Gastroesophageal sphincter (tissue), 4 donors: ENCODE measurements around the gene PGAM1. TPM values are rescaled to one million over a fixed set of nuclear protein-coding genes. Genes with fewer than 3 reads are reported as not detected.
"Not testable (repeated sequence)": the region's sequence is repeated elsewhere in the genome, so short reads cannot be mapped to it uniquely, and the experiment has no call there.

ENCODE experiments used
- ATAC-seq: fragments of 150-250 bp; one replicate; pipeline ENCODE4 v1.9.1; 2016; ENCODE audit warnings: mild to moderate bottlenecking, moderate library complexity
- H3K27ac ChIP-seq, 4 donors: fragments of 200-600 bp; sonication (generic) in 3 of 4; 1 replicate in 3 of 4; 2 replicates in 1 of 4; pipeline ENCODE4 v1.5.1; 2016 to 2019
- H3K27me3 ChIP-seq: fragments of 200-600 bp; sonication (generic); one replicate; pipeline ENCODE4 v1.5.1; 2019
- H3K36me3 ChIP-seq, 2 donors: fragments of 200-600 bp; sonication (generic); one replicate each; pipeline ENCODE4 v1.5.1; 2019; ENCODE audit warnings: control low read depth in 1 of 2
- H3K4me1 ChIP-seq, 3 donors: fragments of 200-600 bp; sonication (generic); 1 replicate in 2 of 3; 2 replicates in 1 of 3; pipeline ENCODE4 v1.5.1; 2016 to 2019; ENCODE audit warnings: control low read depth in 2 of 3
- H3K4me3 ChIP-seq, 2 donors: fragments of 200-600 bp; sonication (generic); one replicate each; pipeline ENCODE4 v1.5.1; 2019; ENCODE audit warnings: mild to moderate bottlenecking in 1 of 2, moderate library complexity in 1 of 2
- H3K9me3 ChIP-seq, 3 donors: fragments of 200-600 bp; sonication (generic); one replicate each; pipeline ENCODE4 v1.5.1; 2017 to 2019; ENCODE audit warnings: control low read depth in 2 of 3
- CTCF ChIP-seq, 4 experiments: fragments of 200-600 bp in 2 of 4; fragments of 450-650 bp in 2 of 4; sonication (generic) in 1 of 4; IDR thresholded peaks; one replicate each; pipeline ENCODE4 v1.5.1; 2017 to 2019; ENCODE audit warnings: antibody characterized with exemption in 4 of 4, mild to moderate bottlenecking in 2 of 4, moderate library complexity in 2 of 4
- EP300 ChIP-seq: sonication (generic); formaldehyde crosslinking; IDR thresholded peaks from one replicate; pipeline ENCODE4 v1.6.1; 2017; ENCODE audit warnings: antibody characterized with exemption, mild to moderate bottlenecking
- POLR2A ChIP-seq, 2 donors: fragments of 450-650 bp; IDR thresholded peaks; one replicate each; pipeline ENCODE4 v1.6.1; 2017; ENCODE audit warnings: antibody characterized with exemption in 2 of 2, mild to moderate bottlenecking in 2 of 2, moderate library complexity in 1 of 2
- POLR2AphosphoS5 ChIP-seq: sonication (generic); formaldehyde crosslinking; IDR thresholded peaks from one replicate; pipeline ENCODE4 v1.6.1; 2017; ENCODE audit warnings: antibody characterized with exemption
- WGBS, 2 donors: methylation state at CpG; one replicate each; pipeline ENCODE4 v1.1.5; 2018; ENCODE audit warnings: low coverage in 1 of 2; 5-methylcytosine and 5-hydroxymethylcytosine counted together
- total RNA-seq, 4 donors: library from RNA; depleted of rRNA; stranded (reverse); fragments of >200 nt; gene quantifications; one replicate each; pipeline ENCODE4 v1.1.0, GENCODE V29; 2016

PGAM1 gene
- total RNA-seq, 4 donors from 2014 or later, result 248 to 385 (median 356) TPM

DNA sequence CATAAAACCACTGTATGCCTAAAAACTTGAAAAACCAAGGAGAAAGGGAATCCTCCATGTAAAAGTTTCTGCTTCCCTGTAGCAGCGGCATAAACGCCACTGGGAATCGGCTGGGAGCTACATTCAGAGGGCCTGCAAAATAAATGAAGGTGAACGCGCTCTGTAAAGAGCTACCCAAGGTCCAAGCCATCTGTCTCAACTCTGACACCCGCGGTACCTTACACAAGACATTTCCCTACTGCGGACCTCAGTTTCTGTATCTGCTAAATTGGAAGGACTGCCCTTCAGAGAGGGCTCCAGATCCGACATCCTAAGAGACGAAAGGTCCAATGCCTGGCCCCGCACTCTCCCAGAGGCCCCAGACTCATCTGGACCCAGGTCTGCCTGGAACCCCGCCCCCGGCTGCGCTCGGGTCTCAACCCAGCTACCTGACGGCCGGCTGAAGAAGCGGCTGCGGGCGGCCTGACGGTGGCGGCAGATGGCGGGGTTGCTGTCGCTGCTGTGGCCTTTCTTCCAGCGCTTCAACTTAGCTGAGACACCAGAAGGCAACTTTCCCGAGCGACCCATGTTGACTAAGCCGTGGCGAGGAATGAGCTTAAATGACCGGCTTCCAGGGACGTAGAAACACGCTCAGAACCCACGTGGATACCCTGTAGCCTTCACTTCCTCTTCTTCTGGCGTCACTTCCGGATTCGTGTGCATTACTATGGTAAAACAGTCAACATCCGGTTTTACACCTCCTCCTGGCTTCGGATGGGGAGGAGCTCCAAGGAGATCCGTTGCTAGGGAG is 25.1 kb upstream of the PGAM1 start, which contains the start of gene RRP12:
Gene RRP12, minus strand, starts transcription at position 676 of the 790 bp plus-strand sequence. Its CDS starts 109 bp downstream, at position 567.
- Histone ChIP-seq H3K9me3 (no peaks in the 10 kb centered on the region), H3K4me3 (peak within 1 kb of the TSS; percentile 66 to 82), H3K27me3 (no peaks in the 10 kb centered on the region), H3K4me1 (peaks cover 0 to 19% (median 8%) of the 10 kb centered on the region in 3 donors), H3K27ac (peak within 1 kb of the TSS; percentile 45 to 88 (median 84)), H3K36me3 (peaks cover 0 to 18% of the 10 kb centered on the region in 2 donors)
- 0% methylated on average over 9 to 12 of the region's 39 CpGs for WGBS, 2 donors
- TF ChIP-seq POLR2AphosphoS5 (peak; percentile 72), POLR2A (IDR thresholded peaks at IDR 0.05) (peak in 1 of 2 donors; percentile 43), EP300 (no peak), CTCF (IDR thresholded peaks at IDR 0.05) (peak in 1 of 4 experiments; percentile 37)
- peak; percentile 97 for ATAC-seq

GRCh38 chr10:97401455-97401919 is 24.5 kb upstream of the PGAM1 start:
- peaks cover 0 to 19% (median 8%) of the 10 kb centered on the region in 3 donors for H3K4me1 ChIP-seq
- H3K27ac ChIP-seq, result peak overlapping the region in 3 of 4 donors; percentile 82 to 88 (median 86)
- no peaks in the 10 kb centered on the region for H3K9me3 ChIP-seq
- TF ChIP-seq EP300, result no peak
- no peak for TF ChIP-seq POLR2AphosphoS5
- TF ChIP-seq POLR2A (IDR thresholded peaks at IDR 0.05), result no peak
- no peak for TF ChIP-seq CTCF (IDR thresholded peaks at IDR 0.05)
- peaks cover 0 to 12% of the 10 kb centered on the region in 2 donors for H3K36me3 ChIP-seq
- no peaks in the 10 kb centered on the region for H3K27me3 ChIP-seq
- WGBS, 2 donors, result 88% methylated on average over 9 of the region's 13 CpGs; no CpG with 5 or more reads in 1 of the 2 donors
- no peak for ATAC-seq
- peak overlapping the region; percentile 66 to 82 for H3K4me3 ChIP-seq

- Histone ChIP-seq H3K4me3 (no peak overlapping the region), H3K27me3 (no peaks in the 10 kb centered on the region), H3K36me3 (no peaks in the 10 kb centered on the region), H3K9me3 (no peaks in the 10 kb centered on the region), H3K27ac (no peak overlapping the region), H3K4me1 (peaks cover 0 to 31% (median 8%) of the 10 kb centered on the region in 3 donors)
- TF ChIP-seq POLR2A (IDR thresholded peaks at IDR 0.05) (no peak), EP300 (no peak), POLR2AphosphoS5 (no peak), CTCF (IDR thresholded peaks at IDR 0.05) (no peak)
- no peak for ATAC-seq
Measured at GRCh38 chr10:97404044-97404443, 21.9 kb upstream of the PGAM1 start.

- no peak for TF ChIP-seq POLR2A (IDR thresholded peaks at IDR 0.05)
- TF ChIP-seq CTCF (IDR thresholded peaks at IDR 0.05), result no peak
- TF ChIP-seq POLR2AphosphoS5, result no peak
- TF ChIP-seq EP300, result no peak
- Histone ChIP-seq H3K27ac (no peak overlapping the region), H3K9me3 (no peaks in the 10 kb centered on the region), H3K4me3 (no peak overlapping the region), H3K4me1 (peaks cover 0 to 17% (median 0%) of the 10 kb centered on the region in 3 donors), H3K36me3 (no peaks in the 10 kb centered on the region), H3K27me3 (no peaks in the 10 kb centered on the region)
- ATAC-seq, result no peak
- WGBS, 2 donors, result 75 to 84% methylated on average over 3 of the region's 3 CpGs
Measured at GRCh38 chr10:97406064-97406463, 19.9 kb upstream of the PGAM1 start.

DNA sequence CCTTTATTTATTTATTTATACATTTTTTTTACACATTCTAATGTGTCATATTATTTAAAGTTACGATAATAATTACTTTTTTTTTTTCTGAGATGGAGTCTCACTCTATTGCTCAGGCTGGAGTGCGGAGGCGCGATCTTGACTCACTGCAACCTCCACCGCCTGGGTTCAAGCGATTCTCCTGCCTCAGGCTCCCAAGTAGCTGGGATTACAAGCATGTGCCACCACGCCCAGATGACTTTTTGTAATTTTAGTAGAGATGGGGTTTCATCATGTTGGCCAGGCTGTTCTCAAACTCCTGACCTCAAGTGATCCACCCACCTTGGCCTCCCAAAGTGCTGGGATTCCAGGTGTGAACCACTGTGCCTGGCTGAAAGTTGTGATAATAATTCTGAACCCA is 19.5 kb upstream of the PGAM1 start:
- H3K4me3 ChIP-seq, H3K36me3 ChIP-seq, ATAC-seq, H3K9me3 ChIP-seq, H3K27me3 ChIP-seq: not testable (repeated sequence)
- WGBS, 2 donors, result 84% methylated on average over 2 to 5 of the region's 7 CpGs
- peaks cover 0 to 14% (median 0%) of the 10 kb centered on the region in 3 donors for H3K4me1 ChIP-seq
- peak overlapping the region in 1 of 4 donors; percentile 15 for H3K27ac ChIP-seq
